ENCODE data around the gene ATR.

- TF ChIP-seq ZNF223 (tag by site-specific recombination; IDR thresholded peaks at IDR 0.05) = no peak
- TF ChIP-seq ZNF274 (IDR thresholded peaks at IDR 0.05; ENCODE audit: low read length) = no peak
- no peak for TF ChIP-seq ZNF274 (tag by site-specific recombination; IDR thresholded peaks at IDR 0.05; ENCODE audit: borderline replicate concordance)
- TF ChIP-seq ZBTB11 (tag by site-specific recombination; conservative IDR thresholded peaks at IDR 0.05; ENCODE audit: low read depth) = no peak
- TF ChIP-seq CTCF (tag by site-specific recombination; IDR thresholded peaks at IDR 0.05) = no peak
- TF ChIP-seq ZNF155 (tag by site-specific recombination; IDR thresholded peaks at IDR 0.05) = no peak
- no peak for TF ChIP-seq REST (tag by site-specific recombination; IDR thresholded peaks at IDR 0.05)
Measured at GRCh38 chr3:142574665-142575064, 3.9 kb downstream of the ATR start.

Measured in HEK293 (cell line).